GM23248 (cell line): ENCODE results near the gene PRKAR2A. TPM values are rescaled to one million over a fixed set of nuclear protein-coding genes. Genes with fewer than 3 reads are reported as not detected.
A peak's percentile ranks its signal among the peaks of the same experiment; 100 is the strongest.
"Not testable (repeated sequence)": the region's sequence is repeated elsewhere in the genome, so short reads cannot be mapped to it uniquely, and the experiment has no call there.

Experiments used
- DNase-seq: peaks from one replicate; pipeline ENCODE4 v3.0.0-alpha.2; 2015
- H2AFZ ChIP-seq: fragments of 200-600 bp; sonication (generic); 2 replicates; pipeline ENCODE4 v1.6.1; 2016; ENCODE audit warnings: antibody characterized with exemption
- H3F3A ChIP-seq: fragments of 200-600 bp; sonication (generic); 2 replicates; pipeline ENCODE4 v1.6.1; 2016; ENCODE audit warnings: mild to moderate bottlenecking, antibody characterized with exemption, mixed run types; ENCODE audit not compliant: insufficient read depth
- H3K27ac ChIP-seq: fragments of 200-600 bp; sonication (generic); 2 replicates; pipeline ENCODE4 v1.5.1; 2016; ENCODE audit warnings: mild to moderate bottlenecking
- H3K27me3 ChIP-seq: fragments of 200-600 bp; sonication (generic); replicated peaks from 2 replicates; pipeline ENCODE4 v1.6.1; 2016; ENCODE audit warnings: mild to moderate bottlenecking; ENCODE audit not compliant: insufficient read depth
- H3K36me3 ChIP-seq: fragments of 200-600 bp; sonication (generic); 2 replicates; pipeline ENCODE4 v1.6.1; 2016; ENCODE audit warnings: low read depth, mild to moderate bottlenecking
- H3K4me1 ChIP-seq: fragments of 200-600 bp; sonication (generic); 2 replicates; pipeline ENCODE4 v1.6.1; 2016; ENCODE audit warnings: mild to moderate bottlenecking; ENCODE audit not compliant: insufficient read depth
- H3K4me2 ChIP-seq: fragments of 200-600 bp; sonication (generic); one replicate; pipeline ENCODE4 v1.6.1; 2016; ENCODE audit warnings: mild to moderate bottlenecking; ENCODE audit not compliant: unreplicated experiment
- H3K4me3 ChIP-seq: fragments of 200-600 bp; sonication (generic); 2 replicates; pipeline ENCODE4 v1.5.1; 2016; ENCODE audit warnings: mild to moderate bottlenecking
- H3K79me2 ChIP-seq: fragments of 200-600 bp; sonication (generic); 2 replicates; pipeline ENCODE4 v1.6.1; 2016; ENCODE audit warnings: mild to moderate bottlenecking; ENCODE audit not compliant: insufficient read depth
- H3K9ac ChIP-seq: fragments of 200-600 bp; sonication (generic); 2 replicates; pipeline ENCODE4 v1.6.1; 2016; ENCODE audit warnings: mild to moderate bottlenecking
- H3K9me2 ChIP-seq: fragments of 200-600 bp; sonication (generic); 2 replicates; pipeline ENCODE4 v1.6.1; 2016; ENCODE audit warnings: mixed run types, mild to moderate bottlenecking, moderate library complexity; ENCODE audit not compliant: insufficient read depth
- H3K9me3 ChIP-seq: fragments of 200-600 bp; sonication (generic); one replicate; pipeline ENCODE4 v1.6.1; 2017; ENCODE audit warnings: low read depth
- H4K20me1 ChIP-seq: fragments of 200-600 bp; sonication (generic); 2 replicates; pipeline ENCODE4 v1.6.0; 2016; ENCODE audit not compliant: insufficient read depth
- EZH2 ChIP-seq: fragments of 200-600 bp; sonication (generic); IDR thresholded peaks from 2 replicates; pipeline ENCODE4 v1.6.1; 2018; ENCODE audit warnings: antibody characterized with exemption, mild to moderate bottlenecking; ENCODE audit not compliant: insufficient read depth, poor library complexity, severe bottlenecking
- EZH2phosphoT487 ChIP-seq: fragments of 200-600 bp; sonication (generic); IDR thresholded peaks from 2 replicates; pipeline ENCODE4 v1.6.1; 2018; ENCODE audit warnings: antibody characterized with exemption, moderate library complexity, mild to moderate bottlenecking, low read depth; ENCODE audit not compliant: insufficient read depth
- WGBS, 2 experiments: methylation state at CpG; one replicate each; pipeline ENCODE4 v1.1.6; 2015 to 2017; ENCODE audit warnings: low lambda C conversion rate in 2 of 2, low coverage in 1 of 2; ENCODE audit errors: missing lambda C conversion rate in 2 of 2; 5-methylcytosine and 5-hydroxymethylcytosine counted together
- in situ Hi-C: fragments of 300-500 bp; cut with MboI; formaldehyde crosslinking; loops from 2 replicates; pipeline ENCODE4 v1.15.0; 2020
- polyA plus RNA-seq: library from polyadenylated mRNA; unstranded; fragments of >200 nt; fragmentation: Nextera tagmentation; extraction: Ambion mirVana; gene quantifications from 2 replicates; pipeline ENCODE4 v1.2.1, GENCODE V29; 2016
- total RNA-seq: library from RNA; depleted of rRNA; stranded (reverse); fragments of >200 nt; shearing (Covaris generic); gene quantifications from 2 replicates; pipeline ENCODE4 v1.2.3, GENCODE V29; 2014

Gene PRKAR2A
- total and polyA plus RNA-seq, 2 experiments from 2014 or later, result 11.8 to 26.8 TPM

GRCh38 chr3:48804930-48805329 is 42.7 kb downstream of the PRKAR2A start:
- TF ChIP-seq EZH2 (no peak), EZH2phosphoT487 (no peak)

GRCh38 chr3:48800831-48801230 is 46.8 kb downstream of the PRKAR2A start:
- H3K9me3 ChIP-seq, H4K20me1 ChIP-seq, in situ Hi-C loops, H3K9me2 ChIP-seq, DNase-seq, H3K4me3 ChIP-seq, H3K27me3 ChIP-seq, H3F3A ChIP-seq, H3K9ac ChIP-seq, H3K27ac ChIP-seq, H3K36me3 ChIP-seq, H2AFZ ChIP-seq, H3K4me2 ChIP-seq, H3K4me1 ChIP-seq: not testable (repeated sequence)
- 97% methylated on average over 9 to 12 of the region's 12 CpGs for WGBS, 2 experiments
- peaks cover 72% of the 10 kb centered on the region for H3K79me2 ChIP-seq

More at GRCh38 chr3:48804930-48805329, 42.7 kb downstream of the PRKAR2A start:
- Histone ChIP-seq H3K4me1 (no peaks in the 10 kb centered on the region), H3K27ac (no peak overlapping the region), H4K20me1 (no peaks in the 10 kb centered on the region), H3K27me3 (no peaks in the 10 kb centered on the region), H3K4me2 (no peak overlapping the region), H3K9me3 (no peaks in the 10 kb centered on the region), H3K4me3 (no peak overlapping the region), H3F3A (no peaks in the 10 kb centered on the region), H3K9ac (no peak overlapping the region), H3K9me2 (no peaks in the 10 kb centered on the region), H3K79me2 (peaks cover 83% of the 10 kb centered on the region), H3K36me3 (no peaks in the 10 kb centered on the region), H2AFZ (no peak overlapping the region)
- DNase-seq, result no peak
- in situ Hi-C loops, result no loop called here
- WGBS, 2 experiments, result 98 to 99% methylated on average over 4 of the region's 4 CpGs

- H3K79me2 ChIP-seq, result peaks cover 66% of the 10 kb centered on the region
- in situ Hi-C loops, result no loop called here
- no peak overlapping the region for H3K4me3 ChIP-seq
- H4K20me1 ChIP-seq, result no peaks in the 10 kb centered on the region
- no peaks in the 10 kb centered on the region for H3K27me3 ChIP-seq
- no peaks in the 10 kb centered on the region for H3K9me3 ChIP-seq
- no peak overlapping the region for H3K9ac ChIP-seq
- H3K4me1 ChIP-seq, result no peaks in the 10 kb centered on the region
- no peak for TF ChIP-seq EZH2phosphoT487
- TF ChIP-seq EZH2, result no peak
- H3K4me2 ChIP-seq, result no peak overlapping the region
- H3K9me2 ChIP-seq, result no peaks in the 10 kb centered on the region
- no peaks in the 10 kb centered on the region for H3F3A ChIP-seq
- H3K36me3 ChIP-seq, result no peaks in the 10 kb centered on the region
- DNase-seq, result no peak
- 80 to 97% methylated on average over 1 of the region's 1 CpG for WGBS, 2 experiments
- H3K27ac ChIP-seq, result no peak overlapping the region
- H2AFZ ChIP-seq, result no peak overlapping the region
Observed at GRCh38 chr3:48798998-48799397, 48.7 kb downstream of the PRKAR2A start.

- Histone ChIP-seq H3K9ac (no peak overlapping the region), H3K27me3 (no peaks in the 10 kb centered on the region), H3K36me3 (no peaks in the 10 kb centered on the region), H4K20me1 (no peaks in the 10 kb centered on the region), H3K4me3 (no peak overlapping the region), H2AFZ (no peak overlapping the region), H3K79me2 (peaks cover 53% of the 10 kb centered on the region), H3F3A (no peaks in the 10 kb centered on the region), H3K9me3 (no peaks in the 10 kb centered on the region), H3K9me2 (no peaks in the 10 kb centered on the region), H3K27ac (no peak overlapping the region), H3K4me2 (no peak overlapping the region), H3K4me1 (no peaks in the 10 kb centered on the region)
- in situ Hi-C loops, result no loop called here
- TF ChIP-seq EZH2 (no peak), EZH2phosphoT487 (no peak)
- DNase-seq, result peak; percentile 10
- WGBS, 2 experiments, result 97 to 98% methylated on average over 2 of the region's 2 CpGs
Observed at GRCh38 chr3:48797626-48798025, 50.0 kb downstream of the PRKAR2A start.
